Middle frontal gyrus (tissue), 1 donor: ENCODE data around the gene TEPSIN.

Experiments used
- DNase-seq: peaks from one replicate; pipeline ENCODE4 v3.0.0-alpha.2; 2015; ENCODE audit warnings: low spot score; ENCODE audit errors: extremely low spot score

The TEPSIN gene

GRCh38 chr17:81238815-81239713 is at the start of gene TEPSIN, which contains the start of gene NDUFAF8:
TSS of gene TEPSIN (minus strand) at chr17:81239055. CDS start at chr17:81239033, 22 bp downstream.
TSS of gene NDUFAF8 (plus strand) at chr17:81239318. CDS start at chr17:81239364, 46 bp downstream.
- peak; percentile 100 for DNase-seq

- no peak for DNase-seq
Observed at GRCh38 chr17:81287741-81288430, 49.0 kb upstream of the TEPSIN start.

GRCh38 chr17:81287152-81287551 is 48.3 kb upstream of the TEPSIN start:
- DNase-seq, result no peak

GRCh38 chr17:81286491-81287145 is 47.8 kb upstream of the TEPSIN start:
- DNase-seq, result no peak

GRCh38 chr17:81285894-81286293 is 47.0 kb upstream of the TEPSIN start:
- no peak for DNase-seq

- DNase-seq, result no peak
Observed at GRCh38 chr17:81285179-81285878, 46.5 kb upstream of the TEPSIN start.

GRCh38 chr17:81282876-81283275 is 44.0 kb upstream of the TEPSIN start:
- no peak for DNase-seq

GRCh38 chr17:81282141-81282540 is 43.3 kb upstream of the TEPSIN start:
- DNase-seq, result no peak

GRCh38 chr17:81280571-81280970 is 41.7 kb upstream of the TEPSIN start:
- no peak for DNase-seq

- no peak for DNase-seq
Observed at GRCh38 chr17:81279278-81280275, 40.7 kb upstream of the TEPSIN start.

- no peak for DNase-seq
Observed at GRCh38 chr17:81278831-81279230, 40.0 kb upstream of the TEPSIN start.

GRCh38 chr17:81277946-81278693 is 39.3 kb upstream of the TEPSIN start:
- no peak for DNase-seq

GRCh38 chr17:81277421-81277820 is 38.6 kb upstream of the TEPSIN start:
- peak; percentile 36 for DNase-seq

GRCh38 chr17:81276781-81277180 is 37.9 kb upstream of the TEPSIN start:
- no peak for DNase-seq

- no peak for DNase-seq
Observed at GRCh38 chr17:81274471-81274855, 35.6 kb upstream of the TEPSIN start.

GRCh38 chr17:81273698-81274470 is 35.0 kb upstream of the TEPSIN start:
- DNase-seq, result no peak

- no peak for DNase-seq
Observed at GRCh38 chr17:81272616-81273015, 33.8 kb upstream of the TEPSIN start.

GRCh38 chr17:81271226-81271625 is 32.4 kb upstream of the TEPSIN start:
- DNase-seq, result no peak

- DNase-seq, result no peak
Observed at GRCh38 chr17:81270279-81270678, 31.4 kb upstream of the TEPSIN start.
